Ishikawa (cell line): ENCODE data around the gene COL4A5.
A peak's percentile ranks its signal among the peaks of the same experiment; 100 is the strongest.

Source experiments
- CEBPB ChIP-seq: IDR thresholded peaks from 2 replicates; pipeline ENCODE4 v1.6.1; 2012
- EGR1 ChIP-seq: IDR thresholded peaks from 2 replicates; pipeline ENCODE4 v1.6.1; 2012
- EP300 ChIP-seq: IDR thresholded peaks from 2 replicates; pipeline ENCODE4 v1.6.1; 2012; ENCODE audit warnings: borderline replicate concordance
- RAD21 ChIP-seq: IDR thresholded peaks from 2 replicates; pipeline ENCODE4 v1.6.1; 2012; ENCODE audit warnings: low read depth
- REST ChIP-seq: IDR thresholded peaks from 2 replicates; pipeline ENCODE4 v1.6.1; 2012; ENCODE audit warnings: low read depth, mild to moderate bottlenecking
- TAF1 ChIP-seq: IDR thresholded peaks from 2 replicates; pipeline ENCODE4 v1.6.1; 2012; ENCODE audit warnings: low read depth, mild to moderate bottlenecking
- TCF12 ChIP-seq: IDR thresholded peaks from 2 replicates; pipeline ENCODE4 v1.6.1; 2012; ENCODE audit warnings: low read depth
- TF ChIP-seq, protein P1 (sequence below): IDR thresholded peaks from 2 replicates; pipeline ENCODE4 v1.6.1; 2012
- TF ChIP-seq, protein P2 (sequence below): IDR thresholded peaks from 2 replicates; pipeline ENCODE4 v1.6.1; 2012

DNA sequence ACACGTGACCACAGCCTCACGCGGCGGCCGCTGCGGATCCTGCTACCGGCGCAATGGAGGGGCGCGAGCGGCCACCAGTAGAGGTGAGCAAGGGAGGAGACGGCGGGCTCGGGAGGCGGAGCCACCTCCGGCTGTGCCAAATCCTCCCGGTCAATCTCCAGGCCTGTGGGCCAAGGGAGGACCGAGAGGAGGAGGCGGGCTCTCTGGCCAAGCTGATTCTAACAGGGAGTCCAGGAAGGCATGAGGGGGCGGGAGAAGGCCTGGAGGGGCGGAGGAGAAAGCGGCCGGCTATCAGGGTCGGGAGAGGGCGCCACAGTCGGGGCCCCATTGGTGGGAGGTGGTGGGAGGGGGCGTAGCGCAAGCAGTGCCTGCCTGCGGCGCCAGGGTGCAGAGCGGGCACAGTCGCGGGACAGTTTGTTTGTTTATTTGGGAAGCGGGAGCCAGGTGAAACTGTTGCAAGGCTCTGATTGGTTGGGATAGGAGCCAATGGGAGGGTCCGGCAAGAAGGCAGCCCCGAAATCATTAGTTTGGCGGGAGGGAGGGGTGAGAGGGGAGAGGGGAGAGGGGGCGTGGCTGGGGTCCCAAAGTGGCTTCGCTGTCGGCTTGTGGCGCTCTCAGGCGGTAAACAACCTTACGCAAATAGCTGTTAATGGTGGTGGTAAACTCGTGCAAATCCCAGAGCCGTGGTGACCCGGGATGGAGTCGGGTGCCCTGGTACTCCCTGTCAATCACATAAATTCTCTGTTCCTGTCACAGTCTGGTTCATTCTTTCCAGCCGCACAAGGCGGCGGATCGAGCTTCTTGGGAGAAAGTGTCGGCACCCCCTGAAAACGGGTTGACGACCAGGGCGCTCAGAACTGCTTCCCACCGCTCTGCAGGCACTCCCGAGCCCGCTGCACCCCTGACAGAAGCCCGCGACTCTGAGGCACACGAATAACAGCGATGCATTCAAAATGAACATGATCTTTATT is 297.2 kb downstream of the COL4A5 start, which contains the start of gene IRS4:
- no peak for TF ChIP-seq CEBPB
- TF ChIP-seq EP300 = no peak
- TF ChIP-seq, protein P1, sequence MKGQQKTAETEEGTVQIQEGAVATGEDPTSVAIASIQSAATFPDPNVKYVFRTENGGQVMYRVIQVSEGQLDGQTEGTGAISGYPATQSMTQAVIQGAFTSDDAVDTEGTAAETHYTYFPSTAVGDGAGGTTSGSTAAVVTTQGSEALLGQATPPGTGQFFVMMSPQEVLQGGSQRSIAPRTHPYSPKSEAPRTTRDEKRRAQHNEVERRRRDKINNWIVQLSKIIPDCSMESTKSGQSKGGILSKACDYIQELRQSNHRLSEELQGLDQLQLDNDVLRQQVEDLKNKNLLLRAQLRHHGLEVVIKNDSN = peak; percentile 79
- TF ChIP-seq REST = no peak
- no peak for TF ChIP-seq TAF1
- TF ChIP-seq RAD21 = no peak
- no peak for TF ChIP-seq TCF12
- TF ChIP-seq, protein P2, sequence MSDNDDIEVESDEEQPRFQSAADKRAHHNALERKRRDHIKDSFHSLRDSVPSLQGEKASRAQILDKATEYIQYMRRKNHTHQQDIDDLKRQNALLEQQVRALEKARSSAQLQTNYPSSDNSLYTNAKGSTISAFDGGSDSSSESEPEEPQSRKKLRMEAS = no peak
- no peak for TF ChIP-seq EGR1
